Stimulated activated naive B cell treated with anti-CD40 and anti-IgM and Interleukin-4, amounts not matched to agents 10 μg/mL and 1 μg/mL and 100 μg/mL, for 72 hours (primary cell): ENCODE results near the gene ATXN7.

ENCODE experiments used
- ATAC-seq, 2 donors: fragments of 150-1000 bp; cut with Tn5 transposase; replicated peaks; 2 replicates each; pipeline ENCODE4 v1.10.0; 2021; ENCODE audit warnings: moderate library complexity in 1 of 2
- DNase-seq: peaks from one replicate; pipeline ENCODE4 v3.0.0; 2021
- H3K27ac Mint-ChIP-seq: one replicate; pipeline ENCODE4 v1.8.0; 2022; ENCODE audit warnings: mild to moderate bottlenecking, mixed read lengths
- H3K27me3 Mint-ChIP-seq, 2 donors: one replicate each; pipeline ENCODE4 v1.8.0; 2022; ENCODE audit warnings: mixed read lengths in 2 of 2
- H3K36me3 Mint-ChIP-seq, 2 donors: one replicate each; pipeline ENCODE4 v1.8.0; 2022; ENCODE audit warnings: mixed read lengths in 2 of 2, mild to moderate bottlenecking in 1 of 2
- H3K4me1 Mint-ChIP-seq, 2 donors: one replicate each; pipeline ENCODE4 v1.8.0; 2022; ENCODE audit warnings: mixed read lengths in 2 of 2, mild to moderate bottlenecking in 1 of 2
- H3K4me3 Mint-ChIP-seq, 2 donors: one replicate each; pipeline ENCODE4 v1.8.0; 2022; ENCODE audit warnings: mild to moderate bottlenecking in 2 of 2, mixed read lengths in 2 of 2, moderate library complexity in 1 of 2
- H3K9me3 Mint-ChIP-seq, 2 donors: one replicate each; pipeline ENCODE4 v1.8.0; 2022; ENCODE audit warnings: mixed read lengths in 2 of 2, mild to moderate bottlenecking in 1 of 2

Gene ATXN7

GRCh38 chr3:63927422-63928280 is 64.0 kb downstream of the ATXN7 start:
- Mint-ChIP-seq H3K27me3 (no peaks in the 10 kb centered on the region), H3K27ac (peak overlapping the region; percentile 78), H3K4me3 (peak overlapping the region; percentile 42 to 69), H3K9me3 (peaks cover 3 to 10% of the 10 kb centered on the region in 2 donors), H3K4me1 (peaks cover 64 to 92% of the 10 kb centered on the region in 2 donors), H3K36me3 (peaks cover 52 to 72% of the 10 kb centered on the region in 2 donors)
- ATAC-seq, result peak; percentile 80 to 87
- no peak for DNase-seq

- no peak for DNase-seq
- peaks cover 0 to 4% of the 10 kb centered on the region in 2 donors for H3K9me3 Mint-ChIP-seq
- peaks cover 30 to 59% of the 10 kb centered on the region in 2 donors for H3K36me3 Mint-ChIP-seq
- H3K4me1 Mint-ChIP-seq, result peaks cover 55 to 81% of the 10 kb centered on the region in 2 donors
- ATAC-seq, result no peak
- no peak overlapping the region for H3K27ac Mint-ChIP-seq
- no peaks in the 10 kb centered on the region for H3K27me3 Mint-ChIP-seq
- H3K4me3 Mint-ChIP-seq, result peak overlapping the region in 1 of 2 donors; percentile 6
These were observed 67.6 kb downstream of the ATXN7 start for GRCh38 chr3:63931290-63931689.

- Mint-ChIP-seq H3K36me3 (peaks cover 21 to 52% of the 10 kb centered on the region in 2 donors), H3K27ac (peak overlapping the region; percentile 93), H3K9me3 (peaks cover 0 to 4% of the 10 kb centered on the region in 2 donors), H3K27me3 (no peaks in the 10 kb centered on the region), H3K4me3 (peak overlapping the region; percentile 69 to 74), H3K4me1 (peaks cover 50 to 77% of the 10 kb centered on the region in 2 donors)
- DNase-seq (no peak), ATAC-seq (peak in 1 of 2 donors; percentile 29)
These were observed 69.0 kb downstream of the ATXN7 start for GRCh38 chr3:63932509-63933212.

GRCh38 chr3:63933459-63933858 is 69.8 kb downstream of the ATXN7 start:
- Mint-ChIP-seq H3K4me3 (peak overlapping the region; percentile 69 to 74), H3K36me3 (peaks cover 20 to 51% of the 10 kb centered on the region in 2 donors), H3K27ac (peak overlapping the region; percentile 93), H3K27me3 (no peaks in the 10 kb centered on the region), H3K4me1 (peaks cover 52 to 78% of the 10 kb centered on the region in 2 donors), H3K9me3 (peaks cover 0 to 4% of the 10 kb centered on the region in 2 donors)
- no peak for DNase-seq
- peak; percentile 85 to 88 for ATAC-seq

- Mint-ChIP-seq H3K4me3 (peak overlapping the region; percentile 44 to 69), H3K9me3 (peaks cover 0 to 4% of the 10 kb centered on the region in 2 donors)
These were observed 70.6 kb downstream of the ATXN7 start for GRCh38 chr3:63934041-63934866.

GRCh38 chr3:63936925-63937324 is 73.3 kb downstream of the ATXN7 start:
- Mint-ChIP-seq H3K36me3 (peaks cover 16 to 39% of the 10 kb centered on the region in 2 donors), H3K4me3 (peak overlapping the region in 1 of 2 donors; percentile 32), H3K27ac (peak overlapping the region; percentile 20), H3K9me3 (peaks cover 0 to 4% of the 10 kb centered on the region in 2 donors), H3K4me1 (peaks cover 47 to 66% of the 10 kb centered on the region in 2 donors), H3K27me3 (no peaks in the 10 kb centered on the region)
- DNase-seq (no peak), ATAC-seq (no peak)

More at GRCh38 chr3:63934041-63934866, 70.6 kb downstream of the ATXN7 start:
- Mint-ChIP-seq H3K4me1 (peaks cover 52 to 75% of the 10 kb centered on the region in 2 donors), H3K27me3 (no peaks in the 10 kb centered on the region), H3K27ac (peak overlapping the region; percentile 47), H3K36me3 (peaks cover 19 to 51% of the 10 kb centered on the region in 2 donors)
- no peak for DNase-seq
- ATAC-seq, result peak; percentile 22 to 29

- Mint-ChIP-seq H3K27me3 (no peaks in the 10 kb centered on the region), H3K4me3 (peak overlapping the region in 1 of 2 donors; percentile 23), H3K36me3 (peaks cover 17 to 40% of the 10 kb centered on the region in 2 donors), H3K4me1 (peaks cover 42 to 60% of the 10 kb centered on the region in 2 donors), H3K27ac (no peak overlapping the region), H3K9me3 (peaks cover 0 to 4% of the 10 kb centered on the region in 2 donors)
- no peak for DNase-seq
- ATAC-seq, result peak; percentile 51 to 61
These were observed 74.3 kb downstream of the ATXN7 start for GRCh38 chr3:63937661-63938651.

GRCh38 chr3:63940389-63940757 is 76.7 kb downstream of the ATXN7 start:
- Mint-ChIP-seq H3K4me3 (no peak overlapping the region), H3K27ac (no peak overlapping the region), H3K27me3 (no peaks in the 10 kb centered on the region), H3K9me3 (no peaks in the 10 kb centered on the region), H3K36me3 (peaks cover 14 to 36% of the 10 kb centered on the region in 2 donors), H3K4me1 (peaks cover 31 to 50% of the 10 kb centered on the region in 2 donors)
- ATAC-seq (no peak), DNase-seq (no peak)

GRCh38 chr3:63942528-63942927 is 78.9 kb downstream of the ATXN7 start:
- no peak overlapping the region for H3K4me3 Mint-ChIP-seq
- ATAC-seq, result no peak
- H3K4me1 Mint-ChIP-seq, result peaks cover 39 to 63% of the 10 kb centered on the region in 2 donors
- H3K27me3 Mint-ChIP-seq, result no peaks in the 10 kb centered on the region
- H3K9me3 Mint-ChIP-seq, result no peaks in the 10 kb centered on the region
- peaks cover 16 to 50% of the 10 kb centered on the region in 2 donors for H3K36me3 Mint-ChIP-seq
- H3K27ac Mint-ChIP-seq, result no peak overlapping the region
- DNase-seq, result no peak

GRCh38 chr3:63943678-63944077 is 80.0 kb downstream of the ATXN7 start:
- peaks cover 21 to 55% of the 10 kb centered on the region in 2 donors for H3K36me3 Mint-ChIP-seq
- peaks cover 38 to 61% of the 10 kb centered on the region in 2 donors for H3K4me1 Mint-ChIP-seq
- H3K27ac Mint-ChIP-seq, result no peak overlapping the region
- no peaks in the 10 kb centered on the region for H3K9me3 Mint-ChIP-seq
- no peaks in the 10 kb centered on the region for H3K27me3 Mint-ChIP-seq
- no peak for DNase-seq
- ATAC-seq, result no peak
- no peak overlapping the region for H3K4me3 Mint-ChIP-seq

GRCh38 chr3:63945558-63946096 is 82.0 kb downstream of the ATXN7 start:
- no peak for ATAC-seq
- no peak for DNase-seq
- Mint-ChIP-seq H3K36me3 (peaks cover 21 to 50% of the 10 kb centered on the region in 2 donors), H3K4me1 (peaks cover 35 to 59% of the 10 kb centered on the region in 2 donors), H3K9me3 (no peaks in the 10 kb centered on the region), H3K27ac (no peak overlapping the region), H3K27me3 (no peaks in the 10 kb centered on the region), H3K4me3 (no peak overlapping the region)

GRCh38 chr3:63946753-63947152 is 83.1 kb downstream of the ATXN7 start:
- no peaks in the 10 kb centered on the region for H3K9me3 Mint-ChIP-seq
- DNase-seq (no peak), ATAC-seq (no peak)
- H3K4me1 Mint-ChIP-seq, result peaks cover 38 to 67% of the 10 kb centered on the region in 2 donors
- H3K27ac Mint-ChIP-seq, result peak overlapping the region; percentile 14
- no peaks in the 10 kb centered on the region for H3K27me3 Mint-ChIP-seq
- H3K4me3 Mint-ChIP-seq, result no peak overlapping the region
- H3K36me3 Mint-ChIP-seq, result peaks cover 21 to 53% of the 10 kb centered on the region in 2 donors
